ENCODE measurements around the gene PRKD2. TPM values are rescaled to one million over a fixed set of nuclear protein-coding genes. Genes with fewer than 3 reads are reported as not detected.

PRKD2 gene
- total RNA-seq, 4 donors from 2014 or later = 21.0 to 36.1 (median 30.2) TPM

DNA sequence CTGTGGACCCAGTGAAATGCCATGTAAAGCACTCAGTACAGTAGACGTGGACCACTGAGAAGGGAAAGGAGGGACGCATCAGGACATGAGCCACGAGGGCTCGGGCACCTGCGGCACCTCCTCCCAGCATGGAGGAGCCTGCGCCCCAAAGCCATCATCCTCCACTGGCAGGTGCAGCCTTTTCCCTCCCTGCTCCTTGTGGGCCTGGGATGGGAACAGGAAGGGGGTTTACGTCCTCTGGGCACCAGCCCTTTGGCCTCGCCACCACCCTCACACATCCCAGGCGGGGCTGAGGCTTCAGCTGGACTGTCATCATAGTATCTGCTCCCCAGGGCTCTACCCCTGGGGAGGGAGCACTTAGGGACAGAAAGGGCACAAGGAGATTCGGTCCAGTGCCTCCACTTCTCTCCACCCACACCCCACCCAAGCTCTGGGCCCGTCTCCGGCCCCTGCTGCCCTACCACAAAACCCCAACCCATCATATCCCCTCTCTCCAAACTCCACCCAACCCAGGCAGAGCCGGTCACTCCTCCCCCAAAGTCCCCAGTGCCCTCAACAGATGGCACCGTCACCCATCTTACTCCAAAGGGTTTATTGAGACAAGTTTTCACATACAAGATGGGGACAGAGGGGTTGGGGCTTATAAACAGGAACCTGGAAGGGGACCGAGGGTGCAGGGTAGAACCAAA, 2.2 kb upstream of the PRKD2 start:
- Histone ChIP-seq H3K9me3 (no peaks in the 10 kb centered on the region), H3K36me3 (peaks cover 3 to 46% (median 12%) of the 10 kb centered on the region in 3 donors), H3K4me1 (peaks cover 0 to 36% (median 26%) of the 10 kb centered on the region in 4 donors), H3K27ac (peak overlapping the region in 3 of 4 donors; percentile 2 to 96 (median 92)), H3K27me3 (no peaks in the 10 kb centered on the region), H3K4me3 (no peak overlapping the region)
- DNase-seq (ENCODE audit: low spot score in 2 of 2) = no peak
- WGBS, 2 donors = 64 to 75% methylated on average over 15 of the region's 15 CpGs
- TF ChIP-seq, protein P1, sequence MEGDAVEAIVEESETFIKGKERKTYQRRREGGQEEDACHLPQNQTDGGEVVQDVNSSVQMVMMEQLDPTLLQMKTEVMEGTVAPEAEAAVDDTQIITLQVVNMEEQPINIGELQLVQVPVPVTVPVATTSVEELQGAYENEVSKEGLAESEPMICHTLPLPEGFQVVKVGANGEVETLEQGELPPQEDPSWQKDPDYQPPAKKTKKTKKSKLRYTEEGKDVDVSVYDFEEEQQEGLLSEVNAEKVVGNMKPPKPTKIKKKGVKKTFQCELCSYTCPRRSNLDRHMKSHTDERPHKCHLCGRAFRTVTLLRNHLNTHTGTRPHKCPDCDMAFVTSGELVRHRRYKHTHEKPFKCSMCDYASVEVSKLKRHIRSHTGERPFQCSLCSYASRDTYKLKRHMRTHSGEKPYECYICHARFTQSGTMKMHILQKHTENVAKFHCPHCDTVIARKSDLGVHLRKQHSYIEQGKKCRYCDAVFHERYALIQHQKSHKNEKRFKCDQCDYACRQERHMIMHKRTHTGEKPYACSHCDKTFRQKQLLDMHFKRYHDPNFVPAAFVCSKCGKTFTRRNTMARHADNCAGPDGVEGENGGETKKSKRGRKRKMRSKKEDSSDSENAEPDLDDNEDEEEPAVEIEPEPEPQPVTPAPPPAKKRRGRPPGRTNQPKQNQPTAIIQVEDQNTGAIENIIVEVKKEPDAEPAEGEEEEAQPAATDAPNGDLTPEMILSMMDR (IDR thresholded peaks at IDR 0.05) = no peak
- no peak for TF ChIP-seq POLR2A (IDR thresholded peaks at IDR 0.05)
- TF ChIP-seq EP300 (IDR thresholded peaks at IDR 0.05) = no peak

DNA sequence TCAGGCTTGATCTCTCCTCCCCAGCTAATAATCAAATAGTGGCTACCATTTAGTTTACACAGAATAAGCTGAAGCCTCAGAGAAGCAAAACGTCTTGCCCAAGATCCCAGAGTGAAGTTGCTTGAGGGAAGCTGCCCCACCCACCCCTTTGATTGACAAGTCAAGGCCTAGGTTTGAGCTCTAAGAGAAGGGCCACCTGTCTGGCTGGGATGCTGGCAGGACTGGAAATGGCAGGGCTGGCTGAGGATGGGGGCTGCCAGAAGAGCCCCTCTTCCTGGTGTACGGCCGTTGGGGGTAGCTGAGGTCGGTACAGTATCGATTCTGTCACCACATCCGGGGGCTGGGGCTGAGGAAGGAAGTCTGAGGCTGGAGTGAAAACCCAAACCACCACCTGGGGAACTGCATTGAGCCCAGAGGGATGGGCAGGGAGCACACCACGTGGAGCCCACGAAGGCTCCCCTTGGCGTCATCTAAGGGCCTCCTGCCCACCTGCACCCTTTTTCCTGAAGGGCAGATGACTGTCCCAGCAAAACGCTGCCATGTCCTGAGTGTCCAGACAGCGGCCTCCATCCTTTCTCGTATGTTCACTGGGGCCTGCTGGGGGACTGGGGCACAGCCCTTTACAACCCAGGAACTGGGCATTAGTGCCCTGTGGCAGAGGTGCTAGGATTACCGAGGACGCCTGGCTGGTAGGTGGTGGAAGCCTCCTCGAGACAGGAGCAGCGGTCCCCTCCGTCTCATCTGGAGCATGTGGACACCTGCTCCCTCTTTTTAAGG, 1.4 kb upstream of the PRKD2 start:
- 47 to 51% methylated on average over 15 to 17 of the region's 17 CpGs for WGBS, 2 donors
- no peaks in the 10 kb centered on the region for H3K9me3 ChIP-seq
- TF ChIP-seq, protein P1 (IDR thresholded peaks at IDR 0.05) = no peak
- TF ChIP-seq EP300 (IDR thresholded peaks at IDR 0.05) (no peak), POLR2A (IDR thresholded peaks at IDR 0.05) (no peak)
- DNase-seq (ENCODE audit: low spot score in 2 of 2) = no peak
- H3K27me3 ChIP-seq = no peaks in the 10 kb centered on the region
- H3K27ac ChIP-seq = peak overlapping the region in 3 of 4 donors; percentile 92 to 98 (median 96)
- no peak overlapping the region for H3K4me3 ChIP-seq
- H3K36me3 ChIP-seq = peaks cover 2 to 41% (median 12%) of the 10 kb centered on the region in 3 donors
- H3K4me1 ChIP-seq = peaks cover 0 to 39% (median 28%) of the 10 kb centered on the region in 4 donors

DNA sequence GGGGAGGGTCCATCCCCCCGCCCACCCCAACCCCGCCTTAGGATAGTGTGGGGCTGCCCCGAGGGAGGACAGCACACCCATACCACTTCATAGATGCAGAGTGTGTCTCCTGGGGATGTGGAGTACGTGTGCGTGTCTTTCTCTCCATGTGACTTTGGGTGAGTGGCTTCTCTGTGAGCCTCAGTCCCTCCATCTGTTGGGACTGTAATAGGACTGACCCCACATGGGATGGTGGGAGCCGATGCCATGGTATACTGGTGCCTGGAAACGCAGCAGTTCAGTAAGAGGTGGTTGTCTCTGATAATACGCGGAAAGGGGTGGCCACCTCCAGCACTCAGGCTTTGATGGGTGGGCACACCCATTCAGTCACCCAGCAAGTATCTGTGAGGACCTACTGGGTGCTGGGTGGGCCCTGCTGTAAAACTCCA, 816 bp upstream of the PRKD2 start:
- Histone ChIP-seq H3K27ac (peak overlapping the region; percentile 92 to 98 (median 96)), H3K27me3 (no peaks in the 10 kb centered on the region), H3K4me3 (peak overlapping the region; percentile 59 to 81 (median 72)), H3K9me3 (no peaks in the 10 kb centered on the region), H3K36me3 (peaks cover 0 to 35% (median 10%) of the 10 kb centered on the region in 3 donors), H3K4me1 (peaks cover 0 to 41% (median 28%) of the 10 kb centered on the region in 4 donors)
- WGBS, 2 donors = 24 to 37% methylated on average over 6 to 9 of the region's 9 CpGs
- DNase-seq (ENCODE audit: low spot score in 2 of 2) = no peak
- TF ChIP-seq POLR2A (IDR thresholded peaks at IDR 0.05) (no peak), EP300 (IDR thresholded peaks at IDR 0.05) (no peak)
- TF ChIP-seq, protein P1 (IDR thresholded peaks at IDR 0.05) = no peak

DNA sequence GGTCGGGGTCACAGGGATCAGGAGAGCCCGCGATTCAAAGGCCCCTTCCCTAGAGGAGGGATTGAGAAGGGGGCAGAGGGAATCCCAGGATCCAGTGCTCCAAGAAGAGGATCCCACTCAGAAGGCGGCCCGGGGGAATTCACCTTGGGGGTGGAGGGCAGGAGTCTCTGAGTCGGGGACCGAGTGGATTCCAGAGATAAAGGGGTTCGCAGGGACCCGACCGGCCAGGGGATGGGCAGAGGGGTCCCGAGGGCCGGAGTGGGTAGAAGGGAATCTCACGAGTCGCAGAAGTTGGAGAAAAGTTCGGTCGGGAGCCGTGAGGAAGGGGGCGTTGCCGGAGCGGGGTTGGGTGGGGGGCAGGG, 261 bp downstream of the PRKD2 start:
- Histone ChIP-seq H3K36me3 (peaks cover 0 to 24% (median 6%) of the 10 kb centered on the region in 3 donors), H3K9me3 (no peaks in the 10 kb centered on the region), H3K4me3 (peak overlapping the region; percentile 59 to 81 (median 72)), H3K27me3 (no peaks in the 10 kb centered on the region), H3K27ac (peak overlapping the region; percentile 92 to 98 (median 96)), H3K4me1 (peaks cover 0 to 41% (median 28%) of the 10 kb centered on the region in 4 donors)
- TF ChIP-seq EP300 (IDR thresholded peaks at IDR 0.05) = no peak
- no peak for TF ChIP-seq POLR2A (IDR thresholded peaks at IDR 0.05)
- TF ChIP-seq, protein P1 (IDR thresholded peaks at IDR 0.05) = no peak
- WGBS, 2 donors = 0 to 1% methylated on average over 17 to 20 of the region's 20 CpGs
- no peak for DNase-seq (ENCODE audit: low spot score in 2 of 2)

Measured in tibial nerve (tissue), 4 donors.